ENCODE results near the gene CD247. TPM values are rescaled to one million over a fixed set of nuclear protein-coding genes. Genes with fewer than 3 reads are reported as not detected.
"Not testable (repeated sequence)": the region's sequence is repeated elsewhere in the genome, so short reads cannot be mapped to it uniquely, and the experiment has no call there.

CD247 gene
- total and polyA plus RNA-seq, 4 experiments from 2014 or later, result 260 to 404 (median 340) TPM

- no peak for DNase-seq
- Histone ChIP-seq H3K27me3 (ENCODE audit: insufficient read depth, low read length) (no peaks in the 10 kb centered on the region), H3K4me1 (ENCODE audit: insufficient read depth, low read length) (no peaks in the 10 kb centered on the region), H3K4me3 (ENCODE audit: low read length in 2 of 2) (no peak overlapping the region), H3K27ac (ENCODE audit: low read depth, low read length) (no peak overlapping the region), H3K9me3 (ENCODE audit: control insufficient read depth in 1 of 2, low read length in 2 of 2) (no peaks in the 10 kb centered on the region), H3K36me3 (ENCODE audit: insufficient read depth, low read length) (no peaks in the 10 kb centered on the region)
- Mint-ChIP-seq H3K4me3 (no peak overlapping the region), H3K4me1 (peaks cover 0 to 1% (median 0%) of the 10 kb centered on the region in 4 donors), H3K27ac (peak overlapping the region in 1 of 7 donors; percentile 14), H3K36me3 (no peaks in the 10 kb centered on the region), H3K9me3 (no peaks in the 10 kb centered on the region), H3K27me3 (peaks cover 0 to 5% of the 10 kb centered on the region in 2 donors)
- ChIA-PET POLR2A (ENCODE audit: partially characterized antibody) (no interaction called here), CTCF (ENCODE audit: partially characterized antibody) (interaction anchor here (1.0 to 2.9 kb wide), 3 partner anchors 9 to 305 kb away, joined by 3 to 13 read pairs (median 5); partner anchors contain the start of gene CREG1)
- intact Hi-C loops (cut with micrococcal nuclease), result no loop called here
Measured at GRCh38 chr1:167562702-167563101, 44.4 kb upstream of the CD247 start.

GRCh38 chr1:167561753-167562152 lies 43.4 kb upstream of the CD247 start:
- intact Hi-C loops (cut with micrococcal nuclease), result no loop called here
- H3K4me1 ChIP-seq (ENCODE audit: insufficient read depth, low read length), result no peaks in the 10 kb centered on the region
- no peak overlapping the region for H3K4me3 ChIP-seq (ENCODE audit: low read length in 2 of 2)
- H3K36me3 ChIP-seq (ENCODE audit: insufficient read depth, low read length), result no peaks in the 10 kb centered on the region
- CTCF ChIA-PET (ENCODE audit: partially characterized antibody), result interaction anchor here (1.4 to 2.1 kb wide), 2 partner anchors 21 to 29 kb away, joined by 4 to 5 read pairs; no protein-coding TSS in a partner anchor
- peaks cover 0 to 5% of the 10 kb centered on the region in 2 donors for H3K27me3 Mint-ChIP-seq
- H3K27ac ChIP-seq (ENCODE audit: low read depth, low read length), result no peak overlapping the region
- H3K9me3 Mint-ChIP-seq, result no peaks in the 10 kb centered on the region
- H3K36me3 Mint-ChIP-seq, result no peaks in the 10 kb centered on the region
- POLR2A ChIA-PET (ENCODE audit: partially characterized antibody), result no interaction called here
- H3K4me3 Mint-ChIP-seq, result no peak overlapping the region
- H3K27ac Mint-ChIP-seq, result no peak overlapping the region
- no peaks in the 10 kb centered on the region for H3K27me3 ChIP-seq (ENCODE audit: insufficient read depth, low read length)
- H3K9me3 ChIP-seq (ENCODE audit: control insufficient read depth in 1 of 2, low read length in 2 of 2), result no peaks in the 10 kb centered on the region
- no peak for DNase-seq
- H3K4me1 Mint-ChIP-seq, result peaks cover 0 to 1% (median 0%) of the 10 kb centered on the region in 4 donors

- no peak overlapping the region for H3K4me3 ChIP-seq (ENCODE audit: low read length in 2 of 2)
- ChIA-PET POLR2A (ENCODE audit: partially characterized antibody) (interaction anchor here (0.7 kb wide), 1 partner anchor 288 kb away, joined by 3 read pairs; no protein-coding TSS in a partner anchor), CTCF (ENCODE audit: partially characterized antibody) (interaction anchor here (0.5 to 4.7 kb wide), 28 partner anchors 8 to 647 kb away, joined by 3 to 34 read pairs (median 4); partner anchors contain the start of gene POU2F1)
- peaks cover 10 to 37% (median 28%) of the 10 kb centered on the region in 4 donors for H3K4me1 Mint-ChIP-seq
- intact Hi-C loops (cut with micrococcal nuclease), result loop anchor here (1.0 to 10.0 kb wide), 5 partner anchors 61 to 490 kb away; no protein-coding TSS in a partner anchor
- H3K4me3 Mint-ChIP-seq, result peak overlapping the region in 1 of 8 donors; percentile 22
- peaks cover 28% of the 10 kb centered on the region for H3K4me1 ChIP-seq (ENCODE audit: insufficient read depth, low read length)
- peak; percentile 64 to 80 (median 67) for DNase-seq
- peaks cover 0 to 2% of the 10 kb centered on the region in 2 donors for H3K36me3 Mint-ChIP-seq
- peak overlapping the region in 1 of 7 donors; percentile 60 for H3K27ac Mint-ChIP-seq
- H3K27me3 Mint-ChIP-seq, result peaks cover 0 to 3% of the 10 kb centered on the region in 2 donors
- H3K9me3 Mint-ChIP-seq, result no peaks in the 10 kb centered on the region
- H3K27me3 ChIP-seq (ENCODE audit: insufficient read depth, low read length), result no peaks in the 10 kb centered on the region
- no peaks in the 10 kb centered on the region for H3K9me3 ChIP-seq (ENCODE audit: control insufficient read depth in 1 of 2, low read length in 2 of 2)
- H3K27ac ChIP-seq (ENCODE audit: low read depth, low read length), result no peak overlapping the region
- no peaks in the 10 kb centered on the region for H3K36me3 ChIP-seq (ENCODE audit: insufficient read depth, low read length)
Measured at GRCh38 chr1:167555971-167556714, 37.8 kb upstream of the CD247 start.

GRCh38 chr1:167555072-167555471 lies 36.7 kb upstream of the CD247 start:
- H3K27me3 ChIP-seq (ENCODE audit: insufficient read depth, low read length); H3K9me3 ChIP-seq (ENCODE audit: control insufficient read depth in 1 of 2, low read length in 2 of 2); H3K9me3 Mint-ChIP-seq; H3K36me3 ChIP-seq (ENCODE audit: insufficient read depth, low read length); POLR2A ChIA-PET (ENCODE audit: partially characterized antibody); H3K27ac ChIP-seq (ENCODE audit: low read depth, low read length); DNase-seq; H3K27me3 Mint-ChIP-seq; H3K36me3 Mint-ChIP-seq; H3K4me3 ChIP-seq (ENCODE audit: low read length in 2 of 2): not testable (repeated sequence)
- CTCF ChIA-PET (ENCODE audit: partially characterized antibody), result interaction anchor here (0.8 to 4.7 kb wide), 19 partner anchors 8 to 646 kb away, joined by 3 to 34 read pairs (median 4); partner anchors contain the start of gene POU2F1
- intact Hi-C loops (cut with micrococcal nuclease), result loop anchor here (10.0 kb wide), 1 partner anchor 60 kb away; no protein-coding TSS in a partner anchor
- H3K4me1 Mint-ChIP-seq, result peaks cover 19 to 48% (median 36%) of the 10 kb centered on the region in 4 donors
- H3K4me1 ChIP-seq (ENCODE audit: insufficient read depth, low read length), result peaks cover 30% of the 10 kb centered on the region
- H3K4me3 Mint-ChIP-seq, result peak overlapping the region in 2 of 8 donors; percentile 31 to 64
- peak overlapping the region in 1 of 7 donors; percentile 9 for H3K27ac Mint-ChIP-seq

GRCh38 chr1:167554028-167554779 lies 35.9 kb upstream of the CD247 start:
- peak overlapping the region; percentile 87 to 94 (median 90) for H3K4me3 Mint-ChIP-seq
- Histone ChIP-seq H3K9me3 (ENCODE audit: control insufficient read depth in 1 of 2, low read length in 2 of 2) (no peaks in the 10 kb centered on the region), H3K36me3 (ENCODE audit: insufficient read depth, low read length) (no peaks in the 10 kb centered on the region), H3K4me3 (ENCODE audit: low read length in 2 of 2) (peak overlapping the region; percentile 74 to 77), H3K27me3 (ENCODE audit: insufficient read depth, low read length) (no peaks in the 10 kb centered on the region), H3K4me1 (ENCODE audit: insufficient read depth, low read length) (peaks cover 30% of the 10 kb centered on the region), H3K27ac (ENCODE audit: low read depth, low read length) (no peak overlapping the region)
- H3K27me3 Mint-ChIP-seq, result peaks cover 0 to 3% of the 10 kb centered on the region in 2 donors
- CTCF ChIA-PET (ENCODE audit: partially characterized antibody), result interaction anchor here (0.7 to 6.5 kb wide), 22 partner anchors 9 to 643 kb away, joined by 3 to 55 read pairs (median 4); partner anchors contain the start of gene POU2F1
- POLR2A ChIA-PET (ENCODE audit: partially characterized antibody), result interaction anchor here (0.6 to 1.9 kb wide), 20 partner anchors 10 to 510 kb away, joined by 3 to 28 read pairs (median 4); partner anchors contain the start of genes CD247, DCAF6 and POU2F1
- H3K9me3 Mint-ChIP-seq, result no peaks in the 10 kb centered on the region
- intact Hi-C loops (cut with micrococcal nuclease), result loop anchor here (5.0 to 10.0 kb wide), 3 partner anchors 59 to 642 kb away; partner anchors contain the start of genes DCAF6 and MPC2
- peak in 1 of 5 donors; percentile 43 for DNase-seq
- H3K27ac Mint-ChIP-seq, result peak overlapping the region; percentile 29 to 86 (median 78)
- H3K36me3 Mint-ChIP-seq, result peaks cover 0 to 2% of the 10 kb centered on the region in 2 donors
- H3K4me1 Mint-ChIP-seq, result peaks cover 19 to 48% (median 36%) of the 10 kb centered on the region in 4 donors

GRCh38 chr1:167553136-167554027 lies 35.1 kb upstream of the CD247 start, which contains the start of gene CREG1:
CREG1 (minus strand) TSS chr1:167553762.
- intact Hi-C loops (cut with micrococcal nuclease), result loop anchor here (1.0 to 10.0 kb wide), 5 partner anchors 35 to 641 kb away; partner anchors contain the start of genes CD247, DCAF6, MPC2 and POU2F1
- peak within 1 kb of the TSS; percentile 87 to 94 (median 90) for H3K4me3 Mint-ChIP-seq
- H3K4me1 ChIP-seq (ENCODE audit: insufficient read depth, low read length), result peaks cover 30% of the 10 kb centered on the region

More at GRCh38 chr1:167553136-167554027, 35.1 kb upstream of the CD247 start, which contains the start of gene CREG1:
- POLR2A ChIA-PET (ENCODE audit: partially characterized antibody), result interaction anchor here (0.6 to 1.9 kb wide), 23 partner anchors 9 to 509 kb away, joined by 3 to 28 read pairs (median 3); partner anchors contain the start of genes CD247, DCAF6 and POU2F1
- CTCF ChIA-PET (ENCODE audit: partially characterized antibody), result interaction anchor here (0.7 to 6.5 kb wide), 22 partner anchors 9 to 642 kb away, joined by 3 to 55 read pairs (median 4); partner anchors contain the start of gene POU2F1
- Mint-ChIP-seq H3K9me3 (no peaks in the 10 kb centered on the region), H3K27me3 (peaks cover 0 to 3% of the 10 kb centered on the region in 2 donors), H3K27ac (peak within 1 kb of the TSS; percentile 36 to 89 (median 84)), H3K4me1 (peaks cover 23 to 56% (median 39%) of the 10 kb centered on the region in 4 donors), H3K36me3 (peaks cover 0 to 2% of the 10 kb centered on the region in 2 donors)
- peak; percentile 85 to 93 (median 87) for DNase-seq
- H3K27me3 ChIP-seq (ENCODE audit: insufficient read depth, low read length), result no peaks in the 10 kb centered on the region
- peak within 1 kb of the TSS; percentile 74 to 77 for H3K4me3 ChIP-seq (ENCODE audit: low read length in 2 of 2)
- H3K27ac ChIP-seq (ENCODE audit: low read depth, low read length), result peak within 1 kb of the TSS; percentile 41
- no peaks in the 10 kb centered on the region for H3K36me3 ChIP-seq (ENCODE audit: insufficient read depth, low read length)
- H3K9me3 ChIP-seq (ENCODE audit: control insufficient read depth in 1 of 2, low read length in 2 of 2), result no peaks in the 10 kb centered on the region
